H4 (cell line): ENCODE measurements around the gene CSF3R. TPM values are rescaled to one million over a fixed set of nuclear protein-coding genes. Genes with fewer than 3 reads are reported as not detected.
"Not testable (repeated sequence)": the region's sequence is repeated elsewhere in the genome, so short reads cannot be mapped to it uniquely, and the experiment has no call there.

ENCODE experiments used
- DNase-seq: peaks from one replicate; pipeline ENCODE4 v3.0.0-alpha.2; 2015; ENCODE audit warnings: low spot score
- total RNA-seq: library from RNA; depleted of rRNA; stranded (reverse); fragments of >200 nt; shearing (Covaris generic); gene quantifications from 2 replicates; pipeline ENCODE4 v1.2.3, GENCODE V29; 2014

Gene CSF3R
- total RNA-seq, 1 experiment from 2014 or later = not detected

GRCh38 chr1:36513676-36514473 is 31.2 kb upstream of the CSF3R start:
- no peak for DNase-seq

GRCh38 chr1:36512842-36513241 is 30.1 kb upstream of the CSF3R start:
- DNase-seq = no peak

- peak; percentile 23 for DNase-seq
These were observed 29.4 kb upstream of the CSF3R start for GRCh38 chr1:36511804-36512798.

DNA sequence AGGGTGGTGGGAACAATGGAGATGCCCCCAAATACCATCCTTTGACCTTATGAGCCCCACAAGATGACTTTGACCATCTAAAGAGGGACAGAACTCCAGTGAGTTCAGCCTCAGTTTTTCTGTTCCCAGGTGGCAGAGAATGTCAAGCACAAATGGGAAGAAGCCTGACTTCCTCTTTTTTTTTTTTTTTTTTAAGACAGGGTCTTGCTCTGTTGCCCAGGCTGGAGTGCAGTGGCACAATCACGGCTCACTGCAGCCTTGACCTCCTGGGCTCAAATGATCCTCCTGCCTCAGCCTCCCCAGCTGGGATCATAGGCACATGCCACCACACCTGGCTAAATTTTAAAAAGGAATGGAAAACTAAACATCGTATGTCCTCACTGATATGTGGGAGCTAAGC is 28.5 kb upstream of the CSF3R start:
- DNase-seq = not testable (repeated sequence)

DNA sequence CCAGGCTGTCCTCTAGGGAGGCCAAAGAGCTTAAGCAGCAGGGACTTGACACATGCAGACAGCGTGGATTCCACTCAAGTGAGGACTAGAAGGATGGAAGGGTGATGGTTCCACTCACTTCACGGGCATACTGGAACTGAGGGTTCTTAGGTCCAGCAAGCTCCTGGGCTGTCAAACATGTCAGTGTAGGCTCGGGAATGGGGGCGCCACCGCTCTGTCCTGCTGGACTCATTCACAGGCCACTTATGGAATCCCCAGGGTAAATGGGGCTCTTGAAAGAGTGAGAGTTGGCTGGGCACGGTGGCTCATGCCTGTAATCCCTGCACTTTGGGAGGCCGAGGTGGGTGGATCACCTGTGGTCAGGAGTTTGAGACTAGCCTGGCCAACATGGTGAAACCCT is 27.7 kb upstream of the CSF3R start:
- DNase-seq = no peak

DNA sequence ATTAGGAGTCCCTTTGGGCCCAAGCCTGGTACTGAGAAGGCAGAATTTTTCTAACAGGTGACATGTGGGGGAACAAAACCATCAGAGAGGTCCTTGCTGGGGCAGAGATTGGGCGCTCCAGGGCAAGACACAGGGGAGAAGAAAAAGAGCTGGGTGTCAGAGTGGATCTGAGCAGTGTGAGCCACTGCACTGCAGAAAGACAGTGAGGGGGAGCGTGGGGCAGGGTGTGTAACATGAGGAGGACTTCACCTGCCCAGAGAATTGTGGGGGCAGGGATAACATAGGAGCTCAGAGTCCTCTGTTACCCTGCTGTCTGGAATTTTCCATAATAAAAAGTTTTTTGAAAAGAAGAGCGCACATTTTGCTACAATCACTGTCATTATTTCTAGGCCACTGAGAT is 25.5 kb upstream of the CSF3R start:
- DNase-seq = no peak

GRCh38 chr1:36506276-36506920 is 23.7 kb upstream of the CSF3R start:
- no peak for DNase-seq

DNA sequence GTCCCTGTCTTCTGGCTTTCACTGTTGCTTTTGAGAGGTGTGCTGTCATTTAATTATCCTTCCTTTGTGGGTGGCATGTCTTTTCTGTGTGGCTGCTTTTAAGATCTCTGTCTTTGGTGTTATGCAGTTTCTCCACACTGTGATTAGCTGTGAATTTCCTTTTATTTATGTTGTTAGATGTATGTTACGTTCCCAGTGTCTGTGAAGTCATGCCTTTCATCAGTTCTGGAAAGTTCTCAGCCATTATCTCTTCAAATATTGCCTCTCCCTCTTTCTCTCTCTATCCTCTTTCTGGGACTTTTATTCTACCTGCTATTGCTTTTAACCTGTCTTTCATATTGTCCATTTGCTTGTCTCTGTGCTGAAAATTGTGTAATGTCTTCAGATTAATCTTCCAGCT is 21.0 kb upstream of the CSF3R start:
- no peak for DNase-seq

GRCh38 chr1:36503159-36503558 is 20.4 kb upstream of the CSF3R start:
- no peak for DNase-seq

GRCh38 chr1:36502616-36503015 is 19.9 kb upstream of the CSF3R start:
- no peak for DNase-seq

GRCh38 chr1:36501911-36502310 is 19.2 kb upstream of the CSF3R start:
- not testable (repeated sequence) for DNase-seq

GRCh38 chr1:36497207-36497606 is 14.5 kb upstream of the CSF3R start:
- no peak for DNase-seq

GRCh38 chr1:36494971-36495370 is 12.3 kb upstream of the CSF3R start:
- DNase-seq = no peak

DNA sequence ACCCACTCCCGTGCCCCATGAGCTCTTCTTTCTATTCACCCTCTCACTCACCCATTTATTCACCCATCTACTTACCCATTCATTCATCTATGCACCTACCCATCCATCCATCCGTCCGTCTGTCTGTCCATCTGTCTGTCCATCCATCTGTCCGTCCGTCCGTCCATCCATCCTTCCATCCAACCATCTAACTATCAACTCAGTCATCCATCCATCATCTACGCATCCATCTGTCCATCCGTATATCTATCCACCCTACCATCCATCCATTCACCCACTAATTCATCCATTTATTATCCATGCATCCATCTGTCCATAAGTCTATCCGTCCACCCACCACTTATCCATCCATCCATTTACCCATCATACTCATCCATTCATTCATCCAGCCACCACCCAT is 10.8 kb upstream of the CSF3R start:
- DNase-seq = no peak

GRCh38 chr1:36492491-36492890 is 9.8 kb upstream of the CSF3R start:
- DNase-seq = no peak

DNA sequence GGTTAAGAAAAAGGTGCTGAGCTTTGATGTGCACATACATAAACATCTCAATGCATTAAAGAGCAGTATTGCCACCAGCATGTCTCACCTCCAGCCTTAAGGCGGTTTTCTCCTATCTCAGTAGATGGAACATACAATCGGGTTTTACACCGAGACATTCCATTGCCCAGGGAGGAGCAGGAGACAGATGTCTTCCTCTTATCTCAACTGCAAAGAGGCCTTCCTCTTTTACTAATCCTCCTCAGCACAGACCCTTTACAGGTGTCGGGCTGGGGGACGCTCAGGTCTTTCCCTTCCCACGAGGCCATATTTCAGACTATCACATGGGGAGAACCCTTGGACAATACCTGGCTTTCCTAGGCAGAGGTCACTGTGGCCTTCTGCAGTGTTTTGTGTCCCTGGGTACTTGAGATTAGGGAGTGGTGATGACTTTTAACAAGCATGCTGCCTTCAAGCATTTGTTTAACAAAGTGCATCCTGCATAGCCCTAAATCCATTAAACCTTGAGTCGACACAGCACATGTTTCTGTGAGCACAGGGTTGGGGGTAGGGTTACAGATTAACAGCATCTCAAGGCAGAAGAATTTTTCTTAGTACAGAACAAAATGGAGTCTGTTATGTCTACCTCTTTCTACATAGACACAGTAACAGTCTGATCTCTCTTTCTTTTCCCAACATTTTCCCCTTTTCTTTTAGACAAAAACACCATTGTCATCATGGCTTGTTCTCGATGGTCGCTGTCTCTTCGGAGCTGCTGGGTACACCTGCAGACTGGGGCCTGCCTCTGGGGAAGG is 6.7 kb upstream of the CSF3R start:
- DNase-seq = not testable (repeated sequence)

DNA sequence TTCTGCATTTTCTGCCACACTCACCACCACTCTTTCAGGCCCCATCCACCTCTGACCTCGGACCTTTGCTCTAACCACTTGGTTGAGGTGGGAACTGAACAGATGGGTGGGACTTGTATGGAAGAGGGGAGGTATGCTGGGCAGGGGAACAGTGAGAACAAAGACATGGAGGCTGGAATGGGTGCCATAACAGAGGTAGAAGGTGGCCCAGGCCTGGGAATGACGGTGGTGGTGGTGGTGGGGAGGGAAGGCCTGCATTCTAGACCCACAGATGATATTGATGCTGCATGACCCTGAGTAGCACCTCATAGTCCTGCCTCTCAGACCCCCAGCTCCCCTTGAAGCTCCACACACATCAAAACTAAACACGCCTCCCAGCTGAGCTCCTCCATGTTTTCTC is 5.2 kb upstream of the CSF3R start:
- DNase-seq = no peak

GRCh38 chr1:36487336-36487725 is 4.6 kb upstream of the CSF3R start:
- DNase-seq = not testable (repeated sequence)

DNA sequence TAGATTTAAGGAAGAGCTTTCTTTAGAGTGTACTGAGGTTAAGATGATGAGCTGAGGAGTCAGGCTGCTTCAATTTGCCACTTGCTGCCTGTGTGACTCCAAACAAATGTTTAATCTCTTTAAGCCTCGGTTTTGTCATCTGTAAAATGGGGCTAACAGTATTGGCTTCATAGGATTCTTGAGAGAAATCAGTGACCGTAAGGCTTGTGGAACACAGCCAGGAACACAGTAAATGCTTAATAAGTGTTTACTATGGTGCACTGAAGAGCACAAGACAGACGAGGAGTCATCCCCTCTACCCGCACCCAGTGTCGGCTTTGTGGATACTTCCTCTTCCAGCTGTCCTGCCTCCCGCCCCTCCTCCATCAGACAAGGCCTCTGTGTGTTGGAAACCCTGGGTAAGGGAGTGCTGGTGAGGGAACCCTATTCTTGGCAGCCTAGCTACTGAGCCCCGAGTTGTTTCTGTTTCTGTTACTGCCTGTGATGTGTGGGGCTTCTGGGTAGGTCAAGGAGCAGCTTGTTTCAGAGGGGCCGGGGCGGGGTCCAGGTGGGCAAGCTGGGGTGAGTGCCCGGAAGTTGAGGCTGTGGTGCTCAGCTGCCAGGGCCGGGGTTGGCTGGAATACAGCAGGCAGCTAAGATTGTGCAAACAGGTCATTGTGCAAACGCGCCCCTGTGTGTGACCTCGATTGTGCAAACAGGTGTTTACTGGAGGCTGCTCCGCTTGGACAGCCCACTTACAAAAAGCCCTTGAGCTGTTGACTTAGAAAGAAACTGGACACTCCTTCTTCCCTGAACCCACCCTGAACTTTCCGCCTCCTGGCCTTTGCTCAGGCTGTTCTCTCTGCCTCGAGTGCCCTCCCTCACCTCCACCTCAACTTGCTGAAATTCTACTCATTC is 4.0 kb upstream of the CSF3R start:
- DNase-seq = no peak

- no peak for DNase-seq
These were observed 3.4 kb upstream of the CSF3R start for GRCh38 chr1:36486093-36486438.
